ACHN (cell line): ENCODE measurements around the gene TANC2.
A peak's percentile ranks its signal among the peaks of the same experiment; 100 is the strongest.
"Not testable (repeated sequence)": the region's sequence is repeated elsewhere in the genome, so short reads cannot be mapped to it uniquely, and the experiment has no call there.

ENCODE experiments used
- DNase-seq: peaks from one replicate; pipeline ENCODE4 v3.0.0-alpha.2; 2015
- in situ Hi-C: cut with HindIII; loops from 2 replicates; pipeline ENCODE4 v1.10.0; 2017; ENCODE audit warnings: low sequenced_read_pairs, low pct_ligation_motif_present, low pct_unique_long_range_greater_than_20kb

TANC2 gene

DNA sequence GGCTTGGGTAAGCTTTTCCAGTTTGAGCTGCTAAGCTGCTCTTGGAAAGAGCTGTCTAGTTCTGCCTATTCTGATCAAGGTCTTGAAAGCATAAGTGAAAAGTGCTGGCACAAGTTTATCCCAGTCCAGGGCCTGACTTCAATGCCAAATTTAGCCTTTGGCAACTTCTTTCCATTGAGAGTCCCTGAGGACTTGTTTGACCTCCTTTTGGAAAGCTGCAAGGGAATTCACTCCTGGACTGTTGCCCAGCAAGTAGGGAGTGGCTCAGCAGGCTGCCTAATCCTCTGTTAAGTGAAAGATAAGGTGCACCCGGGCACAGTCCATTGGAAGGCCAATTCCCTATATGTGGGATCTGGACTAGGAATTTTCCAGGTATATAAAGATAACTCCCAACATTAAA is 16.0 kb upstream of the TANC2 start:
- in situ Hi-C loops: no loop called here
- no peak for DNase-seq

DNA sequence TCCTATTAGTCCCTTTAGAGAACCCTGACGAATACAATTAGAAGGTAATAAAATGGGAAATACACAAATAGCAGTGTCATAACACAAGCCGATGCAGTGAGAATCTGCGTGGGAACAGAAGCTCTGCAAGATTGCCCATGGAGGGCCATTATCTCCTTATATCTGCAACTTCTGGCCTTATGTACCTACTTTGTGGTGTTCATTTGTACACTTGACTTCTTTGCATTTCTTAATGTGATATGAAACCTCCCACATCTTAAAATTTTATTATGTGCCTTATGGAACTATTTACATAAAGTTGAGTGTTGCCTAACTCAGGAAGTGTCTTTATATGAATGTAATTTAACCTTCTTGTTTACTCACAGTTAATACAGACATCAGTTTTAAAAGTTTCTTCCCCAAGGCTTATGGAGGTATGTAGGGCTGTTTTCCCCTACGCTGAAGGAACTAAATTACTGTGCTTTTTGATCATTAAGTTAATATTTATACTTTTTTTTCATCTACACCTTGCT is 10.1 kb upstream of the TANC2 start:
- no peak for DNase-seq
- in situ Hi-C loops: no loop called here

DNA sequence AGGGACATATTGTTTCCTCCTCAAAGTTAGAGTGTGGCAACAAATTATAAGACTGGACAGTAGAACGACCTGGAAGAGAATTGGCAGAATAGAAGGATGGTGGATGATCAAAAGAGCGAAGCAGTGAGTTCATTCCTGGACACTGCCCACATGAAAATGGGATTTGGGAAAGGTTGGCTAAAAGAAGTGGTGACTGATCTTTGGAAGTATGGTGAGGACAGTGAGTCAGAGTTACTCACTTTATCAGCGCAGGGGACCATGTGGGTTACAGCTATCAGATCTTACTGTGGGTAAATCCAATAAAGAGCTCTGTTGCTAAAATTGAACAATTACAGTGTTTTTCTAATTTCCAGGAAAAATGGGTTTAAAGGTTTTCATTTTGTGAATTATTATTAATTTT is 2.7 kb upstream of the TANC2 start:
- DNase-seq: peak; percentile 63
- in situ Hi-C loops: no loop called here

DNA sequence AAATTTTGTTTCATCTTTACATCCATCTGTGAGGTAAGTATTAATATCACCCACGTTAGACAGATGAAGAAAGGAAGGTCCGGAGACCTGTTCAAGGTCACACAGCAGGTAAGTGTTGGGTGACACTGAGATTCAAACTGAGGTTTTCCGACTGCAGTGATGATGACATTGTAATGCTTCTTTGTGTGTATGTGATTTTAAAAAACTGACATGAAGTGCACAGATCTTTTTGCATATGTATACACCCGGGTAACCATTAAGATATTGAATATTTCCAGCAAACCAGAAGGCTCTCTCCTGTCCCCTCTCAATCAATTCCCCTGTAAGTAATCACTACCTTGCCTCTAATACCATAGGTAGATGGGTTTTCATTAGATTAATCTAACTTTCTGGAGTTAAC is 1.5 kb upstream of the TANC2 start:
- DNase-seq: no peak
- in situ Hi-C loops: no loop called here

DNA sequence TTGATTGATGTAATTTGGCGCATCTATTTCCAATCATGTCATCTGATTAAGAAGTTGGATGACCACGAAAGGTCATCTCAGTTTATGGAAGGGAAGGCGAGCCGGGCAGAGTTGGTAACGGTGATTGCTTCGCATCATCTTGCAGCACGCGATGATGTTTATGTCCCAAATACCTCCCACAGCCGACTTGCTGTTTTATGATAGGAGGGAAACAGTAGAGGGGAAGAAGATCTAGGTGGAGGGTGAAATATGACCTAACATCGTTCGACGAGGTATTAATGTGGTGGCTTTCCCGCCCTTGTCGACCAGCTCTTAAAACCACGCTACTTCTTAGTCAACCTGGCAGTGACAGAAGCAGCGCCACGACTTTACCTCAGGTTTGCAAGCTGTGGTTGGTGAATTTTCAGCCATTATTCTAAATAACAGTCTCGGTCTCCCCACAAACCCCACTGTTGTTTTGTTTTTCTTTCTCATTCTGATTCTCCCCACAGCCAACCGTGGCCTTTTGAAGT is 805 bp upstream of the TANC2 start:
- DNase-seq: no peak
- in situ Hi-C loops: no loop called here

DNA sequence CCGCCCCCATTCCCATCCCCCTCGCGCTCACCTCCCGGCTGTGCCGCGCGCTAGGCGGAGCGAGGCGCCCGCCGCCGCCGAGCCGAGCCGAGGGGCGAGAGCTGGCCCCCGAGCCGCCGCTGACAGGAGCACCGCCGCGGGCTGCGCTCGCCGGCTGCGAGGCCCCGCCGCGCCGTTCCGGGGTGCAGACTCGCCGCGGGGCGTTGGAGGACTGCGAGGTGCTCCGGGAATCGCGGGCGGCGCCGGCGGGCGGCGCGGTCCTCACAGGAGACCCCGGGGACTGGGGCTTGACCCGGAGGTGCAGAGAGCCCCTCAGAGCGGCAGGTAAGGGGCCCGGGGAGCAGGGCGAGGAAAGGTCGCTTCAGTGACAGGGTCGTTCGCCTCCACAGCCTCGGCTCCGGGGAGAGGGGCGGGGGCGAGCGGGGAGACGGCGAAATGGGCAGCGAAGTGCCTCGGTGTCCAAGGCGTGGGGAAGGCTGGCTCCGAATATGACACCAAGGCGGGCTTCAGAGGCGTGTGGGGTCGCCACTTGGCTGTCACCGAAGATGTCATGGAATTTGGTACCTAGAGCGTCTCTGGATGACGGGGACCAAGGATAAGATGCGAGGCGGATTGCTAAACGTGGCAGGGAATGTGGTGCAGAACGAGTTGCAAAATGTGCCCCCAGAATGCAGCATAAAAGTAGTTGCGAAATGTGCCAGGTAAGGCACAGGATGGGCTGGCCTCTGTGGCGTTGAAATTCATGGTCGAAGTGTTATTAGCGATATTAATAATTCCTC is 580 bp downstream of the TANC2 start:
- peak; percentile 28 for DNase-seq
- in situ Hi-C loops: no loop called here

DNA sequence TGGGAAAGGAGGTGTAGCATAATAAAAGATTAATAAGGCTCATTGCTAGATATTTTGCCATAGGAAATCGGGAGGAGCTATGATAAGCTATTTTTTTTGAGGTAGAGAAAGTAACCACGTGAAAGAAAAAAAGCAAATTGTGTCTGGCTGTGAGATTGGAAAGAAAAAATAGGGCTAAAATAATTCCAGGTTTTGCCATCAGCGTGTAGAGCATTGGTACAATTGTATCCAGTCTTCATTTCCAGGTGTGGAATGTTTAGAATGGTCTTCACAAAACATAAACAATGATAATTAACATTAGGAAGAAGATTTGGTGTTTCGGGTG is 1.1 kb downstream of the TANC2 start:
- in situ Hi-C loops: no loop called here
- no peak for DNase-seq

DNA sequence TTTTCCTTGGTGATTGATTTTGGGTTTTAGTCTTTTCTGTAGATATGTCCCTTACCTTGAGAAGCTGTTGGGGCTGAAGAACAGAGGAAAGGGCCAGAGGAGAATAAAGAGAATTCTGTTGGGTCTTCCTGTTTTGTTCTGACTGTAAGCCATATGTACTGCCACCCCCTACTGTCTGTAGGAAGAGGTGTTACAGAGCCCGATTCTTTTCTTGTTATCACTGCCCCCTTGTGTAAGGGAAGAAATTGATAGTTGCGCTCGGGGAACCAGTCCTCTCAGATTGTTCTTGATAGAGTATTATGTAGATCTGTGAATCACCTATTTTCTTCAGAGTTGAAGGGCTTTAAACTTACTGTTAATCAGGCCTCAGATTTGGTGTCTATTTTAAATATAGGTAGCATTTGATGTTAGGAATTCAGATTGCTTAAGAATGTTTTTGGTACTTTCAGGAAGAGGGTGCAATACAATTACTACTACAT is 2.4 kb downstream of the TANC2 start:
- in situ Hi-C loops: no loop called here
- DNase-seq: peak; percentile 92

DNA sequence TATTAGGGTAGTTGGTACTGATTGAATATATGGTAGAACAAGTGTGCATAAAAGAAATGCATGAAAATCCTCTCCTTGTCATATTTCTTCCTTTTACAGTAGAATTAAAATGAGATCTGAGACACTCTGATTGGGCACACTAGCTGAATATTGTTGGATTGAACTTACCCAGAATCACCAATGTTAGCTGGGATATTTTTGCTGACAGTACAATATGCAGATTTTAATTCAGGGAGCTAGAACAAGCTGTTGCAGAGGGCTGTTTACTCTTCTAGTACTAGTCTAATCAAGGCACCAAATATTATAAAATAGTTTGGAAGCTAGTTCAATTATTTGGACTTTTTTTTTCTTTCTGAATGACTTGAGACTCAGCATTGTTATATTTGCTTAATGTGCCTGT is 4.6 kb downstream of the TANC2 start:
- in situ Hi-C loops: no loop called here
- no peak for DNase-seq

DNA sequence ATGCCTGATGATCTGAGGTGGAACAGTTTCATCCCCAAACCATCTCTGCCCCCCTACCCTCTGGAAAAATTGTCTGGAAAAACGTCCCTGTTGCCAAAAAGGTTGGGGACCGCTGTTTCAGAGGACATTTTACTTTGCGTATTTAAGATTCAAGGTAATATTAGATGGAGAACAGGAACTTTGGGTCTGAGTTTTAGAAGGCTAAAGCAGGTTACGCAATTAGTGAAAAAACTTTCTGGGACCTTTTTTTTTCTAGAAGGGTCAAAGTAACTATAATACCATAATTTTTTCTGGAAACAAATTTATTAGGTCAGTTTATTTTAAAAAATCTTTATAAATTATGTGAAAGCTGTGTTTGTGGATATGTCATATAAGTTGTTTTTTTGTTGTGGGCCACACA is 5.8 kb downstream of the TANC2 start:
- DNase-seq: no peak
- in situ Hi-C loops: no loop called here

DNA sequence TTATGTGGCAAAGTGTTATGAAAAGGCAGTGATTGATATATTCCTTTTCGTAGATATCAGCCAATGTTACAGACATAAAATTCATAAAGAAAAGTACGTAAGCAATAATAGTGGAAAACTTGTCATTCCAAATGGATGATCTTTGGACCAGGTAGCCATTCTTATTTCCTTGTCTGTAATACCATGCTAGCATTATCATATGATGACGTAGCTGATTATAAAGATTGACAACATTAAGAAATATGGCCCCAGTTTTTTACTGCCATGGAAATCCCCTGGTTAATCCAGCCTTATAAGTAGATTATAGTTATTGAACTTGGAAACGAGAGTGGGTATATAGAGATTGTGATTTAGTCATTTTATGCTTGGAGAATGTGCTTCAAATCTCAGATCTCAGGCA is 8.8 kb downstream of the TANC2 start:
- in situ Hi-C loops: loop anchor here (25.0 kb wide), 1 partner anchor 438 kb away; no protein-coding TSS in a partner anchor
- DNase-seq: no peak

DNA sequence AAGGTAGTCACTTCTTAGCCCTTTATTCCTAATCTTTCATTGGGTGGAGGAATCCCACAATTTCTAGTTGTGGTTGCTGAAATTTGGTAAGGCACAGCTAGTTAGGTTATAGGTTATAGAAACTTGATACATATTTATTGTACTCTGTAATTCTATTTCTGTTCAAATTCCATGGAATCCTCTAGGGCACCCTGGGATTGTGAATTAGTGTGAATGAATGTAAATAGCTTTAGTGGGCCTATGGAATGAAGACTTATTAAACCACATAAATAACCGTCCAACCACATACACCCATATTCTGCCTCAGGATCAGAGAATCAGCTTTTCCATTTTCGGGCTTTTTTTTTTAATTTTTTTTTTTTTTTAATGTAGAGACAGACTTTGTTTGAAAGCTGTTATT is 9.2 kb downstream of the TANC2 start:
- no peak for DNase-seq
- in situ Hi-C loops: loop anchor here (25.0 kb wide), 1 partner anchor 437 kb away; no protein-coding TSS in a partner anchor

DNA sequence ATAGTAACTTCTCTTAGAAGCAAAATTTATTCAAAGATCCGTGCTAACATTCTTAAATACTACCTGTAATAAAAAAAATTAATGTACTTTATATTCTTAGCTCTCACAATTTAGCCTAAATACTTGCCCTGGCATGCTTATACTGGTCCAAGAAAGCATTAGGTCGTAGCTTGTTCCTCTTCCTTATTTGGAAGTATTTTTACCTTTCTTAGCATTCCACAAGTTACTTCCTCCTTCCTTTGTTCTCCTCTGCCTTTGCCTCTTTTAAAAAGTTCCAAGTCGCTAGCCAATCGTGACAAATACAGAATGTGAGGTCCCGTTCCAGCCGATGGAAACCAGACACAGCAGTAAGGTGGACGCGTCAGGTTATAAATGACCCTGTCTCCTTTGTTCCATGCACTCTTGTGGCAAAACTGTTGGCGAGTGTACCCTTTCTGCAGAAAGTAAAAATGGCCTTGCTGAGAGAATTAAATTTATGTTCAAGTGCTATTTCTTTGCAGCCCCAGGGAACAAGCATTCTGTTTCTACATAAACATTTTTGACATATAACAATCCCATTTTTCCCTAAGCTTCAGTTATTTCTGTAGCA is 10.7 kb downstream of the TANC2 start:
- in situ Hi-C loops: loop anchor here (25.0 kb wide), 1 partner anchor 436 kb away; no protein-coding TSS in a partner anchor
- not testable (repeated sequence) for DNase-seq

DNA sequence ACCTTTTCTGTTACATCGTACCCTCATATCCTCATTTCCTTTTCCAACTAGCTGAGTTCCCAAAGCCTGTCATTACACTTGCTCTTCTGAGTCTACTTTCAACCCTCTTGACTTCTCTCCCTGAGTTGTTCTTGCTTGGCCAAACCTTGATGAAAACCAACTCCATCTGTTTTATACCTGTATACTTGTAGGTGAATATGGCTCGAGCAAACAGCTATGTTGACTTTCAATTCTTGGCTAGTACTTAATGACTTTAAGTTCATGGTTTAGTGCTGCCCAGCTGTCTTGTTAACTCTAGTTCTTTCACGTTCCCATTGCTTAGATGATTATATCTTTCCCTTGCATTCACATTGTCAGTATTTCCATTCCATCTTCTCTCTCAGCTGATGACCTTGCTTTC is 14.8 kb downstream of the TANC2 start:
- DNase-seq: no peak
- in situ Hi-C loops: loop anchor here (25.0 kb wide), 1 partner anchor 431 kb away; no protein-coding TSS in a partner anchor

DNA sequence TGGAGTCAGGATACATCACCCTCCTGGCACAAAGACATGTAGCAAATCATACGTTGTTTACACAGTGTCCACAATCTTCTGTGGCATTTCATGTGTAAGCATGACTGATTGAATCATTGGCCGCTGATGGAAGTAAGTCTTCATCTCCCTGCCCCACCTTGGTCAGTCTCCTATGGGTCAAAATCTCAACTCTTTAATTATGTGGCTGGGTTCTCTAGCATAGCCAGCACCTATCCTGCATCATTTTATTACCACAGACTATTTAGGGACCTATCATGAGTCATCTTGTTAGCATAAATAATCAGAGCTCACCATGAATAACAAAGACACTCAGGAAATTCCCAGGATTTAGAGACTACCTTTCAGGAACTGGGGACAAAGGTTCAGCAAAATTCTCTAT is 15.9 kb downstream of the TANC2 start:
- no peak for DNase-seq
- in situ Hi-C loops: loop anchor here (25.0 kb wide), 1 partner anchor 430 kb away; no protein-coding TSS in a partner anchor

DNA sequence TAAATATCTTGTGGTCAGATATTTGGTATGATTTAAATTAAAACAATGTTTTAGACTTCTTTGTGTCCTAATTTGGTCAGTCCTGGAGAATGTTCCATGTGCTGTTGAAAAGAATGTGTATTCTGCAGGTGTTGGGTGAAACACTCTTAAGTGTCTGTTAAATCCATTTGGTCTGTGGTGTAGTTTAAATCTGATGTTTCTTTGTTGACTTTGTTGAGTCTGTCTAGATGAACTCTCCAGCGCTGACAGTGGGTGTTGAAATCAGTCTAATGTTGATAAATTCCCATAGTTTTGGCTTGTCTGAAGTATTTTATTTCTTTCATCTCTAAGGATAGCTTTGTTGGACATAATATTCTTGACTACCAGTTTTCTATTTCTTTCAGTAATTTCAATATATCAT is 18.8 kb downstream of the TANC2 start:
- in situ Hi-C loops: loop anchor here (25.0 kb wide), 1 partner anchor 428 kb away; no protein-coding TSS in a partner anchor
- no peak for DNase-seq

DNA sequence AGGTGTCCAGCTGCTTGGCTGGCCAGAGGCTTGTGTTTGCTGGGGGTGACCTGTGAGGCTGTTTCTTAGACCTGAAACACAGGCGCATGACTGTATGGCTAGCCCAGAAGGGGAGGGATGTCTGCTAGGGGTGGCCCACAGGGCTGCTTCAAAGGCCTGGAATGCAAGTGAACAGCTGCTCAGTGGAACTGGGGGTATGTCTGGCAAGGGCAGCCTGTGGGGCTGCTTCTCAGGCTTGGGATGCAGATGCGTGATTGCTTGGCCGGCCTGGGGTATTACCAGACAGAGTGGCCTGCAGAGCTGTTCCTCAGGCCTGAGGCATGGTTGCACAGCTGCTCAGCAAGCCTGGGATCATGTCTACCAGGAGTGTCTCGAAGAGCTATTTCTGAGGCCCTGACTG is 20.5 kb downstream of the TANC2 start:
- in situ Hi-C loops: loop anchor here (25.0 kb wide), 1 partner anchor 426 kb away; no protein-coding TSS in a partner anchor
- no peak for DNase-seq

DNA sequence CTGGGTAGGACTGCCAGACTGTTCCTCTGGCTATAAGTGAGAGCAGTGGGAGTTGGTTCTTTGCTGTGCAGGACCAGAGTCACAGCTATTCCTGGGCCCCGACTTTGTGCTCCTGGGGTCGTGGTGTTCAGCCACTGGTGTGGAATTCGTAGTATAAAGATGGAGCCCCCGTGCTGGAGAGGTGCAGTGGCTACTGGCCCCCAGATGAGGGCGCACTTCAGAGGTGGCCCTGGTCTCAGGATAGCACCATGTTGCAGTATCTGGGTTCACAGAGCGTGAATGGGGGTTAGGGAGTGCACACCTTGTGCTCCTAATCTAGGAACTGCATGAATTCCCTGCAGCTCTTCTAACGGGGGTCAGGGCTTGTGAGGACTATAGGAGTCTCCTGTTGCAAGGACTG is 21.1 kb downstream of the TANC2 start:
- no peak for DNase-seq
- in situ Hi-C loops: loop anchor here (25.0 kb wide), 1 partner anchor 425 kb away; no protein-coding TSS in a partner anchor

DNA sequence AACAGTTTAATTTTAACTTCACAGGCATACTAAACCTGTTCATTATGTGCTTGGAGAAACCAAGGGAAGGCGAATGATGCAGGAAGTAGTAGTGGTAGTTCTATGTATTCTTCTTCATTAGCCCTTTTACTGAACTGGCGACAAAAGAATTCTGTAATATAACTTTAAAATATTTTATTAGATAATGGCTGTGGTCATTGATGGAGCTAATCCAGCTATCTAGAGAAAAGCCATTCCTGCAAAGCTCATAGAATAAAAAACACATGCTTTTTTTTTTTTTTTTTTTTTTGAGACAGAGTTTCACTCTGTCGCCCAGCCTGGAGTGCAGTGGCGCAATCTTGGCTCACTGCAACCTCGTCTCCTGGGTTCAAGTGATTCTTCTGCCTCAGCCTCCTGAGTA is 23.5 kb downstream of the TANC2 start:
- DNase-seq: no peak
- in situ Hi-C loops: loop anchor here (25.0 kb wide), 1 partner anchor 423 kb away; no protein-coding TSS in a partner anchor
